Psoas muscle (tissue), 8 donors: ENCODE data around the gene DTWD2. TPM values are rescaled to one million over a fixed set of nuclear protein-coding genes. Genes with fewer than 3 reads are reported as not detected.

ENCODE experiments used
- ATAC-seq, 4 donors: fragments of 200-7000 bp; cut with Tn5 transposase; one replicate each; pipeline ENCODE4 v1.9.1; 2020; ENCODE audit warnings: moderate library complexity in 3 of 4, mild to moderate bottlenecking in 2 of 4
- DNase-seq, 2 donors: peaks; one replicate each; pipeline ENCODE4 v3.0.0-alpha.2; 2020
- H3K27ac ChIP-seq: fragments of 200-600 bp; one replicate; pipeline ENCODE4 v1.8.0; 2022
- H3K27me3 ChIP-seq, 3 donors: fragments of 200-600 bp in 1 of 3; one replicate each; pipeline versions ENCODE4 v1.6.1 to v1.8.0; 2013 to 2022; ENCODE audit warnings: low read length in 2 of 3, mild to moderate bottlenecking in 2 of 3, moderate library complexity in 1 of 3; ENCODE audit not compliant: insufficient read depth in 3 of 3
- H3K36me3 ChIP-seq, 2 donors: fragments of 200-600 bp in 1 of 2; one replicate each; pipeline versions ENCODE4 v1.6.1 to v1.8.0; 2013 to 2022; ENCODE audit warnings: low read depth in 1 of 2, mild to moderate bottlenecking in 1 of 2, moderate library complexity in 1 of 2; ENCODE audit not compliant: insufficient read depth in 1 of 2
- H3K4me1 ChIP-seq: fragments of 200-600 bp; one replicate; pipeline ENCODE4 v1.8.0; 2022
- H3K4me3 ChIP-seq: fragments of 200-600 bp; one replicate; pipeline ENCODE4 v1.8.0; 2022; ENCODE audit warnings: mild to moderate bottlenecking
- H3K9me3 ChIP-seq: fragments of 200-600 bp; one replicate; pipeline ENCODE4 v1.8.0; 2022
- WGBS, 3 donors: extraction: QIAGEN DNeasy Blood & Tissue Kit; methylation state at CpG; one replicate each; pipeline versions ENCODE4 v1.1.6 to v1.1.7; 2013; 5-methylcytosine and 5-hydroxymethylcytosine counted together
- intact Hi-C, 2 donors: fragments of 100-400 bp; cut with DNase I; formaldehyde crosslinking; loops; one replicate each; pipeline versions ENCODE4 v1.11.0 to v1.14.2; 2022
- polyA plus RNA-seq, 3 donors: library from polyadenylated mRNA; stranded (reverse); fragments of 200-250 nt; gene quantifications; one replicate each; pipeline ENCODE4 v1.2.3, GENCODE V29; 2013
- total RNA-seq, 4 donors: library from RNA; stranded (reverse); fragmentation: NEBNext Ultra II Directional in 2 of 4; extraction: Animal tissue kit (Norgen Biotek cat#: 25700) in 2 of 4; gene quantifications; one replicate each; pipeline versions ENCODE4 v1.2.1 to v1.2.4, GENCODE V29; 2021 to 2023
- TF ChIP-seq, protein P1 (sequence below): fragments of 200-600 bp; IDR thresholded peaks from one replicate; pipeline ENCODE4 v1.8.0; 2022; ENCODE audit warnings: antibody characterized with exemption
- donor health status: healthy with polysubstance abuse.
- donor health status: DM: no; HTN: no; CAD: no; lungs with moderate emphysema.
- donor health status: Bipolar disorder and iron deficiency.
- donor health status: healthy.
- donor health status: DM: yes; HTN: yes; CAD: no.
- donor health status: DM: no; HTN: no; CAD: no.
- donor health status: DM: no; HTN: no; CAD: no.
- donor health status: DM: yes; HTN: yes; CAD: no.

The DTWD2 gene
- total and polyA plus RNA-seq, 7 donors: 1.4 to 9.3 (median 5.5) TPM

DNA sequence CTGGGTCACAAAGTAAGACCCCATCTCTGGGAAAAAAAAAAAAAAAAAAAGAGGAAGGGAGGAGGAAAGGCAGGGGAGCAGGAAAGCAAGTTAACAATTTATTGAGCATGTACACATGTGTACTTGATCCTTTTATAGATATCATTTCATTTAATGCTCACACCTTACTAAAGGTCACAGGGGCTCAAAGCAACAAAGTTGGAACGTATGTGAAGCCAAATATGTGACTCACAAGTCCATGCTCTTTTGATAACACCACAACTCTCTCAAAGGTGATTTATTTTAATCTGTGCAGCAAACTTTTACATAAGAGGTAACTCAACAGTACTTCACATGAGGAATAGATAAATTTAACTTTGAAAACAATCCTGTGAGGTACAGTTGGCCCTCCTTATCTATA lies 34.4 kb upstream of the DTWD2 start:
- no peaks in the 10 kb centered on the region for H3K36me3 ChIP-seq
- WGBS, 3 donors: 26 to 36% (median 30%) methylated on average over 1 of the region's 1 CpG
- no peak overlapping the region for H3K4me3 ChIP-seq
- no peaks in the 10 kb centered on the region for H3K4me1 ChIP-seq
- no peaks in the 10 kb centered on the region for H3K27me3 ChIP-seq
- intact Hi-C loops: no loop called here
- TF ChIP-seq, protein P1, sequence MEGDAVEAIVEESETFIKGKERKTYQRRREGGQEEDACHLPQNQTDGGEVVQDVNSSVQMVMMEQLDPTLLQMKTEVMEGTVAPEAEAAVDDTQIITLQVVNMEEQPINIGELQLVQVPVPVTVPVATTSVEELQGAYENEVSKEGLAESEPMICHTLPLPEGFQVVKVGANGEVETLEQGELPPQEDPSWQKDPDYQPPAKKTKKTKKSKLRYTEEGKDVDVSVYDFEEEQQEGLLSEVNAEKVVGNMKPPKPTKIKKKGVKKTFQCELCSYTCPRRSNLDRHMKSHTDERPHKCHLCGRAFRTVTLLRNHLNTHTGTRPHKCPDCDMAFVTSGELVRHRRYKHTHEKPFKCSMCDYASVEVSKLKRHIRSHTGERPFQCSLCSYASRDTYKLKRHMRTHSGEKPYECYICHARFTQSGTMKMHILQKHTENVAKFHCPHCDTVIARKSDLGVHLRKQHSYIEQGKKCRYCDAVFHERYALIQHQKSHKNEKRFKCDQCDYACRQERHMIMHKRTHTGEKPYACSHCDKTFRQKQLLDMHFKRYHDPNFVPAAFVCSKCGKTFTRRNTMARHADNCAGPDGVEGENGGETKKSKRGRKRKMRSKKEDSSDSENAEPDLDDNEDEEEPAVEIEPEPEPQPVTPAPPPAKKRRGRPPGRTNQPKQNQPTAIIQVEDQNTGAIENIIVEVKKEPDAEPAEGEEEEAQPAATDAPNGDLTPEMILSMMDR: no peak
- ATAC-seq: no peak
- no peak for DNase-seq
- peaks cover 8% of the 10 kb centered on the region for H3K9me3 ChIP-seq
- H3K27ac ChIP-seq: no peak overlapping the region

DNA sequence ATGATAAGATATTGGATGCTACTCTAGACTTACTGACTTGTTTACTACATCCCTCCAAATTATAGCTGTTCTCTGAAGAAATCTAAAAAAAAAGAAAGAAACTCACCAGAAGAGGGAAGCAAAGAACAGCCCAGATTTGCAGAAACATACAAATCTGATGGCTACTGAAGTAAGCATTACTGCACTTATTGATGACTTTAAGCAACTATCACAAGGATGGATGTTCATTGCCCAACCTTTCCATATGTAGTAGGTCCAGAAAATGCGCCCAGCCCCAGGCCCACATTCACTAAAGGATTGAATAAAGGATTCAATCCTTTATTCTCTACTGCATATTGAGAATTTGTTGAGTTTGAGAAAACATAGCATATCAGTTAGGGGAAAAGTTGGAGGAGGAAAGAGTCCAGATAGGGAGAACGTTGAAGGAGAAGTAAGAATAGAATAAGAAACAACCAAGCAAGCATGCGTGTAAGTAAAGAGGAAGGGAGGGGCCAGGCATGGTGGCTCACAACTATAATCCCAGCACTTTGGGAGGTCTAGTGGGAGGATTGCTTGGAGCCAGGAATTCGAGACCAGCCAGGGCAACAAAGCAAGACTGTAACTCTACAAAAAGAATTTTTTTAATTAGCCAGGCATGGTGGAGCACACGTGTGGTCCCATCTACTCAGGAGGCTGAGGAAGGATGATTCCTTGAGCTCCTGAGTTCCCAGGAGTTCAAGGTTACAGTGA lies 33.8 kb upstream of the DTWD2 start:
- Histone ChIP-seq H3K27ac (no peak overlapping the region), H3K4me3 (no peak overlapping the region), H3K36me3 (no peaks in the 10 kb centered on the region), H3K27me3 (no peaks in the 10 kb centered on the region), H3K4me1 (no peaks in the 10 kb centered on the region), H3K9me3 (peaks cover 8% of the 10 kb centered on the region)
- TF ChIP-seq, protein P1: peak; percentile 18
- ATAC-seq (no peak), DNase-seq (no peak)
- intact Hi-C loops: no loop called here
- 49 to 52% (median 49%) methylated on average over 5 of the region's 5 CpGs for WGBS, 3 donors

DNA sequence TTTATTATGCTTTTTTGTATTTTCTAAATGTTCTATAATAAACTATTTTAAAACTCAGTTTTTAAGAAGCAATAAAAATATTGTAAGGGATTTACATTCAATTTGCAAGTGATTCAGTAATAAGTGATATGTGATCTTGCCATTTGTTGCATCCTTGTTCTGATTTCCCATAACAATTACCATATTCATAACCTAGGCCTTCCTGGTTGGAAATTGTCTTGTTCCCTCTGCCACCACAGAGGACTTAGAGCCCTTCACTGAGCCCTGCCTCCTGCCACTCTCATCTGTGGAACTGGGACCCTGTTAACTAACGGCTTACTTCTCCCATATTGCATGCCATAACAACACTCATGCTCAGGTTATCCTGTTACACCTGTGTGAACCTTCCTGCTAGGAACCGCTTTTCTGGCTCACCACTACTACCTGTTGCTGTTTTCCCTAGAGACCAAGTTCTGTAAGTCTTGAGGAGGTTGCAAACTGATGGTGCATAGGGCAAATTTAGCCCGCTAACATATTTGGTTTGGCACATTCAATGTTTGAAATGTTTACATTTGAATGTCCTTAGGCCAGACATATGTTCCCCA lies 32.9 kb upstream of the DTWD2 start:
- intact Hi-C loops: no loop called here
- no peaks in the 10 kb centered on the region for H3K36me3 ChIP-seq
- TF ChIP-seq, protein P1: no peak
- no peaks in the 10 kb centered on the region for H3K4me1 ChIP-seq
- ATAC-seq: no peak
- no peak overlapping the region for H3K27ac ChIP-seq
- no peaks in the 10 kb centered on the region for H3K27me3 ChIP-seq
- H3K9me3 ChIP-seq: peaks cover 8% of the 10 kb centered on the region
- H3K4me3 ChIP-seq: no peak overlapping the region
- 88 to 92% (median 91%) methylated on average over 3 of the region's 3 CpGs for WGBS, 3 donors
- DNase-seq: no peak

DNA sequence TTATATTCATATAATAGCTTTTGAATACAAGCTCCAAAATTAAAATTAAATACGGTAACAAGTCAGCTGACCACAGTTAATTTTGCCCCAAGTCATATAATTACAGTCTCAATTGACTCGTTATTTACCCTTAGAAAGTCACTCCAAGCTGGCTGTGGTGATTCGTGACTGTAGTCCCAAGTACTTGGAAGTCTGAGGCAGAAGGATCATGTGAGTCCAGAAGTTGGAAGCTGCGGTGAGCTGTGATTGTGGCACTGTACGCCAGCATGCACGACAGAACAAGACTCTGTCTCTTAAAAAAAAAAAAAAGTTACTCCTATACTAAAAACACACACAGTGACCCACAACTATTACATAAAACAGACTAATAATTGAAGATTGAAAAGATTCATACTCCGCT lies 31.6 kb upstream of the DTWD2 start:
- TF ChIP-seq, protein P1: no peak
- no peak for ATAC-seq

More for the DNA sequence above, 31.6 kb upstream of the DTWD2 start:
- Histone ChIP-seq H3K4me1 (no peaks in the 10 kb centered on the region), H3K4me3 (no peak overlapping the region), H3K36me3 (no peaks in the 10 kb centered on the region), H3K27me3 (no peaks in the 10 kb centered on the region), H3K9me3 (peaks cover 2% of the 10 kb centered on the region), H3K27ac (no peak overlapping the region)
- intact Hi-C loops: no loop called here
- 63 to 68% (median 66%) methylated on average over 7 of the region's 7 CpGs for WGBS, 3 donors
- no peak for DNase-seq
